ENCODE data around the gene FAM118B.

GRCh38 chr11:126307706-126308105, 96.1 kb downstream of the FAM118B start:
- TF ChIP-seq CTCF (IDR thresholded peaks at IDR 0.05) (peak in 1 of 7 experiments; percentile 16), EP300 (IDR thresholded peaks at IDR 0.05) (no peak), POLR2AphosphoS5 (IDR thresholded peaks at IDR 0.05) (no peak), POLR2A (IDR thresholded peaks at IDR 0.05) (no peak)

Measured in stomach (tissue), 4 donors.